ENCODE results near the gene CSF1R.
"Not testable (repeated sequence)": the region's sequence is repeated elsewhere in the genome, so short reads cannot be mapped to it uniquely, and the experiment has no call there.

The CSF1R gene

GRCh38 chr5:150057052-150057451 is 29.3 kb downstream of the CSF1R start:
- no peak overlapping the region for H3K27ac ChIP-seq (ENCODE audit: low read depth in 2 of 2, low read length in 2 of 2)

GRCh38 chr5:150056075-150056443 is 30.3 kb downstream of the CSF1R start:
- Histone ChIP-seq H3K27ac (ENCODE audit: low read depth in 2 of 2, low read length in 2 of 2) (no peak overlapping the region), H3K27me3 (ENCODE audit: control insufficient read depth in 2 of 2, insufficient read depth in 2 of 2, low read length in 2 of 2) (no peaks in the 10 kb centered on the region), H3K4me1 (ENCODE audit: control insufficient read depth in 2 of 2, insufficient read depth in 2 of 2, low read length in 2 of 2) (no peaks in the 10 kb centered on the region), H3K4me3 (ENCODE audit: low read length in 2 of 2) (no peak overlapping the region), H3K9ac (ENCODE audit: low read depth in 1 of 2, low read length in 2 of 2) (no peak overlapping the region), H3K36me3 (ENCODE audit: control insufficient read depth in 2 of 2, insufficient read depth in 2 of 2, low read length in 2 of 2) (peaks cover 40 to 42% of the 10 kb centered on the region in 2 donors), H3K9me3 (ENCODE audit: control insufficient read depth in 2 of 2, low read length in 2 of 2) (no peaks in the 10 kb centered on the region)

More at GRCh38 chr5:150057052-150057451, 29.3 kb downstream of the CSF1R start:
- no peaks in the 10 kb centered on the region for H3K27me3 ChIP-seq (ENCODE audit: control insufficient read depth in 2 of 2, insufficient read depth in 2 of 2, low read length in 2 of 2)
- no peak overlapping the region for H3K9ac ChIP-seq (ENCODE audit: low read depth in 1 of 2, low read length in 2 of 2)
- no peaks in the 10 kb centered on the region for H3K9me3 ChIP-seq (ENCODE audit: control insufficient read depth in 2 of 2, low read length in 2 of 2)
- no peak overlapping the region for H3K4me3 ChIP-seq (ENCODE audit: low read length in 2 of 2)
- H3K36me3 ChIP-seq (ENCODE audit: control insufficient read depth in 2 of 2, insufficient read depth in 2 of 2, low read length in 2 of 2): peaks cover 31 to 33% of the 10 kb centered on the region in 2 donors
- H3K4me1 ChIP-seq (ENCODE audit: control insufficient read depth in 2 of 2, insufficient read depth in 2 of 2, low read length in 2 of 2): no peaks in the 10 kb centered on the region

- no peak overlapping the region for H3K27ac ChIP-seq (ENCODE audit: low read depth in 2 of 2, low read length in 2 of 2)
- peaks cover 45 to 47% of the 10 kb centered on the region in 2 donors for H3K36me3 ChIP-seq (ENCODE audit: control insufficient read depth in 2 of 2, insufficient read depth in 2 of 2, low read length in 2 of 2)
- H3K9ac ChIP-seq (ENCODE audit: low read depth in 1 of 2, low read length in 2 of 2): no peak overlapping the region
These were observed 30.9 kb downstream of the CSF1R start for GRCh38 chr5:150055326-150056074.

GRCh38 chr5:150054569-150054968 is 31.8 kb downstream of the CSF1R start:
- no peak overlapping the region for H3K27ac ChIP-seq (ENCODE audit: low read depth in 2 of 2, low read length in 2 of 2)
- no peaks in the 10 kb centered on the region for H3K4me1 ChIP-seq (ENCODE audit: control insufficient read depth in 2 of 2, insufficient read depth in 2 of 2, low read length in 2 of 2)
- peaks cover 54 to 57% of the 10 kb centered on the region in 2 donors for H3K36me3 ChIP-seq (ENCODE audit: control insufficient read depth in 2 of 2, insufficient read depth in 2 of 2, low read length in 2 of 2)
- H3K4me3 ChIP-seq (ENCODE audit: low read length in 2 of 2): no peak overlapping the region
- H3K9me3 ChIP-seq (ENCODE audit: control insufficient read depth in 2 of 2, low read length in 2 of 2): no peaks in the 10 kb centered on the region
- no peak overlapping the region for H3K9ac ChIP-seq (ENCODE audit: low read depth in 1 of 2, low read length in 2 of 2)
- no peaks in the 10 kb centered on the region for H3K27me3 ChIP-seq (ENCODE audit: control insufficient read depth in 2 of 2, insufficient read depth in 2 of 2, low read length in 2 of 2)

More at GRCh38 chr5:150055326-150056074, 30.9 kb downstream of the CSF1R start:
- H3K4me1 ChIP-seq (ENCODE audit: control insufficient read depth in 2 of 2, insufficient read depth in 2 of 2, low read length in 2 of 2): no peaks in the 10 kb centered on the region
- H3K9me3 ChIP-seq (ENCODE audit: control insufficient read depth in 2 of 2, low read length in 2 of 2): no peaks in the 10 kb centered on the region
- H3K27me3 ChIP-seq (ENCODE audit: control insufficient read depth in 2 of 2, insufficient read depth in 2 of 2, low read length in 2 of 2): no peaks in the 10 kb centered on the region
- H3K4me3 ChIP-seq (ENCODE audit: low read length in 2 of 2): no peak overlapping the region

GRCh38 chr5:150053713-150054392 is 32.5 kb downstream of the CSF1R start:
- no peaks in the 10 kb centered on the region for H3K4me1 ChIP-seq (ENCODE audit: control insufficient read depth in 2 of 2, insufficient read depth in 2 of 2, low read length in 2 of 2)
- H3K9ac ChIP-seq (ENCODE audit: low read depth in 1 of 2, low read length in 2 of 2): no peak overlapping the region
- H3K9me3 ChIP-seq (ENCODE audit: control insufficient read depth in 2 of 2, low read length in 2 of 2): no peaks in the 10 kb centered on the region
- peaks cover 60 to 64% of the 10 kb centered on the region in 2 donors for H3K36me3 ChIP-seq (ENCODE audit: control insufficient read depth in 2 of 2, insufficient read depth in 2 of 2, low read length in 2 of 2)
- H3K4me3 ChIP-seq (ENCODE audit: low read length in 2 of 2): no peak overlapping the region
- no peaks in the 10 kb centered on the region for H3K27me3 ChIP-seq (ENCODE audit: control insufficient read depth in 2 of 2, insufficient read depth in 2 of 2, low read length in 2 of 2)
- H3K27ac ChIP-seq (ENCODE audit: low read depth in 2 of 2, low read length in 2 of 2): no peak overlapping the region

GRCh38 chr5:150052956-150053712 is 33.2 kb downstream of the CSF1R start:
- Histone ChIP-seq H3K36me3 (ENCODE audit: control insufficient read depth in 2 of 2, insufficient read depth in 2 of 2, low read length in 2 of 2) (peaks cover 66 to 71% of the 10 kb centered on the region in 2 donors), H3K27ac (ENCODE audit: low read depth in 2 of 2, low read length in 2 of 2) (no peak overlapping the region), H3K9me3 (ENCODE audit: control insufficient read depth in 2 of 2, low read length in 2 of 2) (no peaks in the 10 kb centered on the region), H3K9ac (ENCODE audit: low read depth in 1 of 2, low read length in 2 of 2) (no peak overlapping the region), H3K4me1 (ENCODE audit: control insufficient read depth in 2 of 2, insufficient read depth in 2 of 2, low read length in 2 of 2) (no peaks in the 10 kb centered on the region), H3K27me3 (ENCODE audit: control insufficient read depth in 2 of 2, insufficient read depth in 2 of 2, low read length in 2 of 2) (no peaks in the 10 kb centered on the region), H3K4me3 (ENCODE audit: low read length in 2 of 2) (no peak overlapping the region)

- no peaks in the 10 kb centered on the region for H3K27me3 ChIP-seq (ENCODE audit: control insufficient read depth in 2 of 2, insufficient read depth in 2 of 2, low read length in 2 of 2)
- no peak overlapping the region for H3K27ac ChIP-seq (ENCODE audit: low read depth in 2 of 2, low read length in 2 of 2)
- H3K9me3 ChIP-seq (ENCODE audit: control insufficient read depth in 2 of 2, low read length in 2 of 2): no peaks in the 10 kb centered on the region
- no peak overlapping the region for H3K4me3 ChIP-seq (ENCODE audit: low read length in 2 of 2)
- H3K4me1 ChIP-seq (ENCODE audit: control insufficient read depth in 2 of 2, insufficient read depth in 2 of 2, low read length in 2 of 2): no peaks in the 10 kb centered on the region
- H3K9ac ChIP-seq (ENCODE audit: low read depth in 1 of 2, low read length in 2 of 2): no peak overlapping the region
- H3K36me3 ChIP-seq (ENCODE audit: control insufficient read depth in 2 of 2, insufficient read depth in 2 of 2, low read length in 2 of 2): peaks cover 74 to 78% of the 10 kb centered on the region in 2 donors
These were observed 34.0 kb downstream of the CSF1R start for GRCh38 chr5:150052226-150052955.

DNA sequence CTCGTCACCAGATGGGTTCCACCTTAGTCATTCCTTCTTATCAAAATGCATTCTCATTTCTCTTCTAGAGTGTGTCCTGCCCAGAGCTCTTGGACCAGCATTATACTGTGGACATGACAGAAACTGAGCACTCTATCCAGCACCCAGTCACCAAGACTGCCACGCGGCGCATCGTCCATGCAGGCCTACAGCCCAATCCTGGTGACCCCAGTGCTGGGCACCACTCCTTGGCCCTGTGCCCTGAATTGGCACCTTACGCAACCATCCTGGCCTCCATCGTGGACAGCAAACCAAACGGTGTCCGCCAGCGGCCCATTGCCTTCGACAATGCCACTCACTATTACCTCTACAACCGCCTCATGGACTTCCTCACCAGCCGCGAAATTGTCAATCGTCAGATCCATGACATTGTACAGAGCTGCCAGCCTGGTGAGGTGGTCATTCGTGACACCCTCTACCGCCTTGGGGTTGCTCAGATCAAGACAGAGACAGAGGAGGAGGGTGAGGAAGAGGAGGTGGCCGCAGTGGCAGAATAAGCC is 34.6 kb downstream of the CSF1R start:
- no peak overlapping the region for H3K9ac ChIP-seq (ENCODE audit: low read depth in 1 of 2, low read length in 2 of 2)
- H3K27me3 ChIP-seq (ENCODE audit: control insufficient read depth in 2 of 2, insufficient read depth in 2 of 2, low read length in 2 of 2): no peaks in the 10 kb centered on the region
- H3K27ac ChIP-seq (ENCODE audit: low read depth in 2 of 2, low read length in 2 of 2): no peak overlapping the region
- H3K4me1 ChIP-seq (ENCODE audit: control insufficient read depth in 2 of 2, insufficient read depth in 2 of 2, low read length in 2 of 2): no peaks in the 10 kb centered on the region
- no peaks in the 10 kb centered on the region for H3K9me3 ChIP-seq (ENCODE audit: control insufficient read depth in 2 of 2, low read length in 2 of 2)
- peaks cover 78 to 83% of the 10 kb centered on the region in 2 donors for H3K36me3 ChIP-seq (ENCODE audit: control insufficient read depth in 2 of 2, insufficient read depth in 2 of 2, low read length in 2 of 2)
- H3K4me3 ChIP-seq (ENCODE audit: low read length in 2 of 2): no peak overlapping the region

DNA sequence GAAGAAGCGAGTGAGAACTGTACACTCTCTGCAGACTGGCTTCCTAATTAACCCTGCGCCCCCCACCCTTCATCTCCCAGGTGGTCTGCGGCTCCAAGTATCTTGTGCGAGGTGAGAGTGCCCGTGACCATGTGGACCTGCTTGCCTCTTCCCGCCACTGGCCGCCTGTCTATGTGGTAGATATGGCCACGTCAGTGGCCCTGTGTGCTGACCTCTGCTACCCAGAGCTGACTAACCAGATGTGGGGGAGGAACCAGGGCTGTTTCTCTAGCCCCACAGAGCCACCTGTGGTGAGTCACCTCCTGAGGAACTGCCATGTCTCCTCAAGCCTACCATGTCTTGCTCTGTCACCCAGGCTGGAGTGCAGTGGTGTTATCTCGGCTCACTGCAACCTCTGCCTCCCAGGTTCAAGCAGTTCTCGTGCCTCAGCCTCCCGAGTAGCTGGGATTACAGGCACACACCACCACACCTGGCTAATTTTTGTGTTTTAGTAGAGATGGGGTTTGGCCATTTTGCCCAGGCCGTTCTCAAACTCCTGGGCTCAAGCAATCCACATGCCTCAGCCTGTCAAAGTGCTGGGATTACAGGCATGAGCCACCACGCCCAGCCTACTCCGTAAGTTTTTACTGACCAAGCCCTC is 36.1 kb downstream of the CSF1R start:
- H3K27me3 ChIP-seq (ENCODE audit: control insufficient read depth in 2 of 2, insufficient read depth in 2 of 2, low read length in 2 of 2); H3K27ac ChIP-seq (ENCODE audit: low read depth in 2 of 2, low read length in 2 of 2); H3K9ac ChIP-seq (ENCODE audit: low read depth in 1 of 2, low read length in 2 of 2); H3K4me1 ChIP-seq (ENCODE audit: control insufficient read depth in 2 of 2, insufficient read depth in 2 of 2, low read length in 2 of 2); H3K4me3 ChIP-seq (ENCODE audit: low read length in 2 of 2); H3K9me3 ChIP-seq (ENCODE audit: control insufficient read depth in 2 of 2, low read length in 2 of 2): not testable (repeated sequence)
- H3K36me3 ChIP-seq (ENCODE audit: control insufficient read depth in 2 of 2, insufficient read depth in 2 of 2, low read length in 2 of 2): peaks cover 80 to 88% of the 10 kb centered on the region in 2 donors

Measured in mucosa of rectum (tissue), 2 donors.